Adrenal gland (tissue), 5 donors: ENCODE measurements around the gene SDC3.

Experiments used
- POLR2A ChIP-seq, 2 donors: fragments of 450-650 bp; IDR thresholded peaks; one replicate each; pipeline ENCODE4 v1.6.1; 2017; ENCODE audit warnings: antibody characterized with exemption in 2 of 2, mild to moderate bottlenecking in 2 of 2, moderate library complexity in 1 of 2
- TF ChIP-seq, protein P1 (sequence below), 6 experiments: fragments of 450-650 bp in 4 of 6; fragments of 200-600 bp in 2 of 6; sonication (generic) in 1 of 6; IDR thresholded peaks; 1 replicate in 5 of 6; 2 replicates in 1 of 6; pipeline versions ENCODE4 v1.5.1 to v1.8.0; 2016 to 2021; ENCODE audit warnings: antibody characterized with exemption in 6 of 6, mild to moderate bottlenecking in 2 of 6, moderate library complexity in 1 of 6
- donor health status: DM: no; HTN: no; CAD: no.

DNA sequence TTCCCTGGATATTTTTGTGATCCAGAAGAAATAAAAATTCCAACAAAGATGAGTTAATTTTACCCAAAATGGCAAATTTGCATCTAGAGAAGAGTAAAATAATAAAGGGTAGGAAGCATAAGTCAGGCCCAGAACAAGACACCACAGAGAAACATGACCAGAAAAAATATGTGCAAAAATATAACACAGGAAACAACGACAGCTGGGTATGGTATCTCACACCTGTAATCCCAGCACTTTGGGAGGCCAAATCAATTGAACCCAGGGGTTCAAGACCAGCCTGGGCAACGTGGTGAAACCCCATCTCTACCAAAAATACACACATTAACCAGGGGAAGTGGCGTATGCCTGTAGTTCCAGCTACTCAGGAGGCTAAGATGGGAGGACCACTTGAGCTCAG is 39.7 kb upstream of the SDC3 start:
- TF ChIP-seq, protein P1, sequence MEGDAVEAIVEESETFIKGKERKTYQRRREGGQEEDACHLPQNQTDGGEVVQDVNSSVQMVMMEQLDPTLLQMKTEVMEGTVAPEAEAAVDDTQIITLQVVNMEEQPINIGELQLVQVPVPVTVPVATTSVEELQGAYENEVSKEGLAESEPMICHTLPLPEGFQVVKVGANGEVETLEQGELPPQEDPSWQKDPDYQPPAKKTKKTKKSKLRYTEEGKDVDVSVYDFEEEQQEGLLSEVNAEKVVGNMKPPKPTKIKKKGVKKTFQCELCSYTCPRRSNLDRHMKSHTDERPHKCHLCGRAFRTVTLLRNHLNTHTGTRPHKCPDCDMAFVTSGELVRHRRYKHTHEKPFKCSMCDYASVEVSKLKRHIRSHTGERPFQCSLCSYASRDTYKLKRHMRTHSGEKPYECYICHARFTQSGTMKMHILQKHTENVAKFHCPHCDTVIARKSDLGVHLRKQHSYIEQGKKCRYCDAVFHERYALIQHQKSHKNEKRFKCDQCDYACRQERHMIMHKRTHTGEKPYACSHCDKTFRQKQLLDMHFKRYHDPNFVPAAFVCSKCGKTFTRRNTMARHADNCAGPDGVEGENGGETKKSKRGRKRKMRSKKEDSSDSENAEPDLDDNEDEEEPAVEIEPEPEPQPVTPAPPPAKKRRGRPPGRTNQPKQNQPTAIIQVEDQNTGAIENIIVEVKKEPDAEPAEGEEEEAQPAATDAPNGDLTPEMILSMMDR (IDR thresholded peaks at IDR 0.05) = no peak
- no peak for TF ChIP-seq POLR2A (IDR thresholded peaks at IDR 0.05)
